Measurements from ENCODE around the gene NOXO1.

DNA sequence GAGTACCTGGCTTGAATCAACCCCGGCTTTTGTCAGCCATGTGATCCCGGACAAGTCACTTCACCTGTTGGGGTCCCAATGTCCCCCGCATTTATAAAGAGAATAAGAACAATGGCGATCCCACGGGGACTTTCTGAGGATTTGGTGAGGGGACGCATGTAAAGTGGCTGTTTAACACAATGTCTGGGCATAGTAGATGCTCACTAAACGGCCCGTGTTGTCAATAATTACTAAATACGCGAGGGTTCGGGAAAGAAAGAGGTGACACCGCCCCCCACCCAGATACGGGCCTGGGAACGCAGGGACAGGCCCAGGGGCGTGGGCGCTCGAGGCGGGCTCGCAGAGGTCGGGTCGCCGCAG, 10.3 kb upstream of the NOXO1 start:
- TF ChIP-seq TAF1 (IDR thresholded peaks at IDR 0.05; ENCODE audit: low read depth) (no peak), POLR2AphosphoS5 (IDR thresholded peaks at IDR 0.05) (no peak), RAD21 (conservative IDR thresholded peaks at IDR 0.05) (no peak), EZH2 (IDR thresholded peaks at IDR 0.05; ENCODE audit: borderline replicate concordance, insufficient read depth, low read length, poor library complexity, severe bottlenecking) (no peak), SMC3 (conservative IDR thresholded peaks at IDR 0.05; ENCODE audit: poor library complexity) (no peak), EP300 (conservative IDR thresholded peaks at IDR 0.05; ENCODE audit: poor library complexity, severe bottlenecking) (no peak), MXI1 (conservative IDR thresholded peaks at IDR 0.05; ENCODE audit: poor library complexity, severe bottlenecking) (no peak)
- TF ChIP-seq, protein P1, sequence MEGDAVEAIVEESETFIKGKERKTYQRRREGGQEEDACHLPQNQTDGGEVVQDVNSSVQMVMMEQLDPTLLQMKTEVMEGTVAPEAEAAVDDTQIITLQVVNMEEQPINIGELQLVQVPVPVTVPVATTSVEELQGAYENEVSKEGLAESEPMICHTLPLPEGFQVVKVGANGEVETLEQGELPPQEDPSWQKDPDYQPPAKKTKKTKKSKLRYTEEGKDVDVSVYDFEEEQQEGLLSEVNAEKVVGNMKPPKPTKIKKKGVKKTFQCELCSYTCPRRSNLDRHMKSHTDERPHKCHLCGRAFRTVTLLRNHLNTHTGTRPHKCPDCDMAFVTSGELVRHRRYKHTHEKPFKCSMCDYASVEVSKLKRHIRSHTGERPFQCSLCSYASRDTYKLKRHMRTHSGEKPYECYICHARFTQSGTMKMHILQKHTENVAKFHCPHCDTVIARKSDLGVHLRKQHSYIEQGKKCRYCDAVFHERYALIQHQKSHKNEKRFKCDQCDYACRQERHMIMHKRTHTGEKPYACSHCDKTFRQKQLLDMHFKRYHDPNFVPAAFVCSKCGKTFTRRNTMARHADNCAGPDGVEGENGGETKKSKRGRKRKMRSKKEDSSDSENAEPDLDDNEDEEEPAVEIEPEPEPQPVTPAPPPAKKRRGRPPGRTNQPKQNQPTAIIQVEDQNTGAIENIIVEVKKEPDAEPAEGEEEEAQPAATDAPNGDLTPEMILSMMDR (IDR thresholded peaks at IDR 0.05; ENCODE audit: poor library complexity, severe bottlenecking) = no peak
- TF ChIP-seq, protein P2, sequence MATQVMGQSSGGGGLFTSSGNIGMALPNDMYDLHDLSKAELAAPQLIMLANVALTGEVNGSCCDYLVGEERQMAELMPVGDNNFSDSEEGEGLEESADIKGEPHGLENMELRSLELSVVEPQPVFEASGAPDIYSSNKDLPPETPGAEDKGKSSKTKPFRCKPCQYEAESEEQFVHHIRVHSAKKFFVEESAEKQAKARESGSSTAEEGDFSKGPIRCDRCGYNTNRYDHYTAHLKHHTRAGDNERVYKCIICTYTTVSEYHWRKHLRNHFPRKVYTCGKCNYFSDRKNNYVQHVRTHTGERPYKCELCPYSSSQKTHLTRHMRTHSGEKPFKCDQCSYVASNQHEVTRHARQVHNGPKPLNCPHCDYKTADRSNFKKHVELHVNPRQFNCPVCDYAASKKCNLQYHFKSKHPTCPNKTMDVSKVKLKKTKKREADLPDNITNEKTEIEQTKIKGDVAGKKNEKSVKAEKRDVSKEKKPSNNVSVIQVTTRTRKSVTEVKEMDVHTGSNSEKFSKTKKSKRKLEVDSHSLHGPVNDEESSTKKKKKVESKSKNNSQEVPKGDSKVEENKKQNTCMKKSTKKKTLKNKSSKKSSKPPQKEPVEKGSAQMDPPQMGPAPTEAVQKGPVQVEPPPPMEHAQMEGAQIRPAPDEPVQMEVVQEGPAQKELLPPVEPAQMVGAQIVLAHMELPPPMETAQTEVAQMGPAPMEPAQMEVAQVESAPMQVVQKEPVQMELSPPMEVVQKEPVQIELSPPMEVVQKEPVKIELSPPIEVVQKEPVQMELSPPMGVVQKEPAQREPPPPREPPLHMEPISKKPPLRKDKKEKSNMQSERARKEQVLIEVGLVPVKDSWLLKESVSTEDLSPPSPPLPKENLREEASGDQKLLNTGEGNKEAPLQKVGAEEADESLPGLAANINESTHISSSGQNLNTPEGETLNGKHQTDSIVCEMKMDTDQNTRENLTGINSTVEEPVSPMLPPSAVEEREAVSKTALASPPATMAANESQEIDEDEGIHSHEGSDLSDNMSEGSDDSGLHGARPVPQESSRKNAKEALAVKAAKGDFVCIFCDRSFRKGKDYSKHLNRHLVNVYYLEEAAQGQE (IDR thresholded peaks at IDR 0.05; ENCODE audit: borderline replicate concordance) = no peak

Data from neural cell (in vitro differentiated cells).